Measurements from ENCODE around the gene KCNH2. TPM values are rescaled to one million over a fixed set of nuclear protein-coding genes. Genes with fewer than 3 reads are reported as not detected.

The KCNH2 gene
- total and polyA plus RNA-seq, 10 of the 15 experiments (the other 5 are each of a cell fraction or from before 2014, with no cell fraction given) = 0.04 to 0.24 (median 0.17) TPM; not detected in 6

DNA sequence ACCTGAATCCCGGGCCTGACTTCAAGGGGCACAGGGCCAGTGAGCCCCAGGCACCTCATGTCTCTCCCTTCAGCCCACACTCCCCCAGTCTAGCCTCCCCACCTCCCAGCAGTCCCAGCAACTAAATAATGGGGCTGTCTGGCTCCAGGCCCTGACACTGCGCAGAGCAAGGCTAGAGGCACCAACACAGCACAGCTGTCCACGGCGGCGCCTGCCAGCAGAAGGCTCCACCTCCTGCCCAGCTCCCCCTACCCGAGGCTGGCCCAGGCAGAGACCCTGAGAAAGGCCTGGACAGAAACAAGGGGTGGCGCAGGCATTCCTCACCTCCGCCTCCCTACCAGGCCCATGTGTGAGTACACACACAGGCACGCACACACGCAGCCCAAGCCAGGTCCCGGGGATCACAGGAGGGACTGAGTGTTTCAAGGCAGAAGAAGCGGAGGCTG lies 6.1 kb downstream of the KCNH2 start (continued):
- TF ChIP-seq SKIL (IDR thresholded peaks at IDR 0.05; ENCODE audit: low read depth, poor library complexity, severe bottlenecking) = no peak
- no peak for TF ChIP-seq TCF7 (IDR thresholded peaks at IDR 0.05; ENCODE audit: borderline replicate concordance)

DNA sequence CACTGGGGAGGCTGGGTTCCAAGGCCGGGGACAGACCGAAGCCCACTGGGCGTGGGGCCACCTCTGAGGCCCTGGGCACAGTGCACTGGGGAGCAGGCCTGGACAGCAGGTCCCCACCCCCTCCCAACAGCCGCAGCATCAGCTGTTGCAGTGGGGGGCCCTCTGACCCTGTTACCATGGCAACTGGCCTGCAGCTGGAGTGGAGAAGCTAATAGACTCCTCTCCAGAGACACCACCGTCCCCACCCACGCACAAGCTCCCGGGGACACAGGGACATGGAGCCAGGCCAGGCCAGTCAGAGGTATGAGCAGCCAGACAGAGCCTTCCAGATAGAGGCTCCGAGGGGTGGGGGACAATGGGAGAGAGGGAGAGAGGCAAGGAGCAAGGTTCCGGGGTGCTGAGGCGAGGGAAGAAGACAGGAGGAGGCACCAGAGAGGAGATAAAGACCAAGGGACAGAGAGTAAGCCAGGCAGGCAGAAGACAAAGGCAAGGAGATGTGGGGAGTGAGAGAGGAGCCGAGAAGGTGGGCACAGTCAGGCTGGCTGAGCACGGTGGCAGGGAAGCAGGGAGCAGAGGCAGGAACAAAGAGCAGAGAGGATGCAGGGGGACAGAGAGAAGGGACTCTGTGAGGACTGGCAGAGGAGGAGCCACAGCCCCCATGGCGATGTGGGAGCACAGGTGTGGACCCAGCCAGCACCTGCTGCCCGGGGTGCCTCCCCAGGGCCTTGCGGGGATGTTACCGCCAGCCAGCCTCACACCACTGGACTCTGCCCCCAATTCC lies 6.7 kb downstream of the KCNH2 start:
- Histone ChIP-seq H3K9ac (ENCODE audit: control insufficient read depth, insufficient read depth, low read length) (no peak overlapping the region), H2AFZ (ENCODE audit: control insufficient read depth, low read depth, low read length) (no peak overlapping the region), H3K9me3 (replicated peaks; ENCODE audit: control insufficient read depth, insufficient read depth, low read length) (no peaks in the 10 kb centered on the region), H3K27ac (ENCODE audit: control insufficient read depth, insufficient read depth) (no peak overlapping the region), H3K79me2 (ENCODE audit: control insufficient read depth, insufficient read depth, low read length) (no peaks in the 10 kb centered on the region), H4K20me1 (ENCODE audit: control insufficient read depth, insufficient read depth) (no peaks in the 10 kb centered on the region), H3K36me3 (ENCODE audit: control insufficient read depth in 2 of 2, insufficient read depth in 2 of 2, low read length in 1 of 2) (no peaks in the 10 kb centered on the region), H3K27me3 (replicated peaks in 1 of 2; ENCODE audit: control insufficient read depth in 2 of 2, insufficient read depth in 2 of 2, low read length in 1 of 2) (peaks cover 0 to 2% of the 10 kb centered on the region in 2 experiments; a peak in 2 of 4 replicates), H3K4me2 (ENCODE audit: control insufficient read depth, insufficient read depth) (no peak overlapping the region), H3K4me3 (no peak overlapping the region), H3K4me1 (ENCODE audit: control insufficient read depth, insufficient read depth, low read length) (peaks cover 3% of the 10 kb centered on the region)
- no peak for DNase-seq (ENCODE audit: low read depth, low spot score)
- FAIRE-seq = no peak
- TF ChIP-seq BMI1 (IDR thresholded peaks at IDR 0.05; ENCODE audit: borderline replicate concordance) (peak; percentile 80), YY1 (IDR thresholded peaks at IDR 0.05; ENCODE audit: low read depth, low read length) (no peak)
- ChIA-PET SMC1A (ENCODE audit: uncharacterized antibody, unreplicated experiment) (no interaction called here), CTCF (no interaction called here), POLR2A (no interaction called here), RAD21 (ENCODE audit: unreplicated experiment) (interaction anchor here (0.5 kb wide), 1 partner anchor 493 kb away, joined by 3 read pairs; no protein-coding TSS in a partner anchor)
- no peak for ATAC-seq
- in situ Hi-C loops (cut with MboI) (no loop called here), intact Hi-C loops (cut with micrococcal nuclease; ENCODE audit: unreplicated experiment) (no loop called here)
- WGBS (ENCODE audit: insufficient coverage, insufficient replicate concordance, low lambda C conversion rate, missing lambda C conversion rate) = 21% methylated on average over 13 of the region's 16 CpGs
- BruUV-seq (replicated peaks) = no TSS peak
